Fibroblast of skin of left quadriceps (primary cell): ENCODE data around the gene COBLL1.
"Not testable (repeated sequence)": the region's sequence is repeated elsewhere in the genome, so short reads cannot be mapped to it uniquely, and the experiment has no call there.

Source experiments
- DNase-seq, 2 experiments: peaks; one replicate each; pipeline ENCODE4 v3.0.0-alpha.2; 2013; ENCODE audit warnings: low read depth in 2 of 2

COBLL1 gene, protein sequence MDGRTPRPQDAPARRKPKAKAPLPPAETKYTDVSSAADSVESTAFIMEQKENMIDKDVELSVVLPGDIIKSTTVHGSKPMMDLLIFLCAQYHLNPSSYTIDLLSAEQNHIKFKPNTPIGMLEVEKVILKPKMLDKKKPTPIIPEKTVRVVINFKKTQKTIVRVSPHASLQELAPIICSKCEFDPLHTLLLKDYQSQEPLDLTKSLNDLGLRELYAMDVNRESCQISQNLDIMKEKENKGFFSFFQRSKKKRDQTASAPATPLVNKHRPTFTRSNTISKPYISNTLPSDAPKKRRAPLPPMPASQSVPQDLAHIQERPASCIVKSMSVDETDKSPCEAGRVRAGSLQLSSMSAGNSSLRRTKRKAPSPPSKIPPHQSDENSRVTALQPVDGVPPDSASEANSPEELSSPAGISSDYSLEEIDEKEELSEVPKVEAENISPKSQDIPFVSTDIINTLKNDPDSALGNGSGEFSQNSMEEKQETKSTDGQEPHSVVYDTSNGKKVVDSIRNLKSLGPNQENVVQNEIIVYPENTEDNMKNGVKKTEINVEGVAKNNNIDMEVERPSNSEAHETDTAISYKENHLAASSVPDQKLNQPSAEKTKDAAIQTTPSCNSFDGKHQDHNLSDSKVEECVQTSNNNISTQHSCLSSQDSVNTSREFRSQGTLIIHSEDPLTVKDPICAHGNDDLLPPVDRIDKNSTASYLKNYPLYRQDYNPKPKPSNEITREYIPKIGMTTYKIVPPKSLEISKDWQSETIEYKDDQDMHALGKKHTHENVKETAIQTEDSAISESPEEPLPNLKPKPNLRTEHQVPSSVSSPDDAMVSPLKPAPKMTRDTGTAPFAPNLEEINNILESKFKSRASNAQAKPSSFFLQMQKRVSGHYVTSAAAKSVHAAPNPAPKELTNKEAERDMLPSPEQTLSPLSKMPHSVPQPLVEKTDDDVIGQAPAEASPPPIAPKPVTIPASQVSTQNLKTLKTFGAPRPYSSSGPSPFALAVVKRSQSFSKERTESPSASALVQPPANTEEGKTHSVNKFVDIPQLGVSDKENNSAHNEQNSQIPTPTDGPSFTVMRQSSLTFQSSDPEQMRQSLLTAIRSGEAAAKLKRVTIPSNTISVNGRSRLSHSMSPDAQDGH

DNA sequence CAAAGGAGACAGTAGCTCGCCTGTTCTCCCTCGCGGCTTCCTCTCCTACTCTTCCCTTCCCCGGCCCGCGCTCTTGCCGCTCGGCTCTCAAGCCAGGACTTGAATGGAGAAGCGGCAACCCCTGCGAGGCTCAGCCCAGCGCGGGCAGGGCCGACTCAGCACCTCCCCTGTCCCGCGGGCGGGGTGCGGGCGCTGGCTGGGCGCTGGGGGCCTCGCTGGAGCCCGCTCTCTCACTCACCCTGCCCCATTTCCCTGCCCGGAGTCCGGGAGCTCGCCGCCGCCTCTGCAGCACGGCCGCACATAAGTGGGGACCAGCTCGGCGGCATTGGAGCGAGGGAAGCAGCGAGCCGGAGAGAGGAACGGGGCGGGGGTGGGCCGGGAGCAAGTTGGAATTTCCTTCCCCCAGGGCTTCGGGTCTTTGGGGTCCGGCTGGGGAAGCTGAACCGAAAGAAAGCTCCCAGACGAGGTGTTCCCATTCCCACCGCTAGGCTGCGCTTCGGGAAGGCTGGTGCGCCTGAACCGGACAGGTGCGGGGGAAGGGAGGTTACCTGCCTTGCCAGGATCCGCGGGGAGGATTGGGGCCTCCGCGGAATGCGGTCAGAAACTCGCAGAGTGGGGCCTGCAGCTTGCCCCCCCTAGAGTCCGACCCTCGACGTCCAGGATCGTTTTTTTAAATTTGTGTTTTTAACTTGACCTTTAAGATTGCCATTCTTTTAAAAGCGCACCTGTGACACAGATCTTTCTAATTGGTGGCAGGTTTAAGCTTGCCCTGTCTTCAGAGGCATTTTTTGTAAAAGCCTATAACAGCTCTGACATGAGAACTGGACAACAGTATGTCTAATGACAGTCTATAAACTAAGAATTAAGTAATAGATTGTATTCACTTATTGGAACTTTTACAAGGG is at the start of gene COBLL1:
Gene COBLL1, minus strand, starts transcription at position 105 of the 905 bp plus-strand sequence. CDS start 627 bp downstream, outside the sequence.
- peak; percentile 35 to 37 for DNase-seq

DNA sequence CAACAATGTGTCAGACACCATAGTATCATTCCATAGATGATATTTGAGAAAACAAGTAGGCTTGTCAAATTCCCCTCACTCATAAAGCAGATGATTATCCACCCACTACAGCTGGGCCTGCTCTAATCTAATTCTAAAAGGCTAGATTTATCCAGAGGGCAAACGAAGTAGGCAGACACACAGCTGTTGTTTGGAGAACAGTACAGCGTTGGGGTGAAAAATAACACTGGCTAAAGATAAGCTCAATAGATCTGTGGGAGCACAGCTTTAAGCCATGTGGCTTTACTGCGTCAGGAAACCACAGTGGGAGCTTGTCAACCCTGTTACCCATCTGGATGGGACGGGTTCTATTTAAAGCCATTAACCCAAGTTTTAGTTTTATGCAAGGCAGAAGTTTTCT is 48.9 kb upstream of the COBLL1 start:
- no peak for DNase-seq

DNA sequence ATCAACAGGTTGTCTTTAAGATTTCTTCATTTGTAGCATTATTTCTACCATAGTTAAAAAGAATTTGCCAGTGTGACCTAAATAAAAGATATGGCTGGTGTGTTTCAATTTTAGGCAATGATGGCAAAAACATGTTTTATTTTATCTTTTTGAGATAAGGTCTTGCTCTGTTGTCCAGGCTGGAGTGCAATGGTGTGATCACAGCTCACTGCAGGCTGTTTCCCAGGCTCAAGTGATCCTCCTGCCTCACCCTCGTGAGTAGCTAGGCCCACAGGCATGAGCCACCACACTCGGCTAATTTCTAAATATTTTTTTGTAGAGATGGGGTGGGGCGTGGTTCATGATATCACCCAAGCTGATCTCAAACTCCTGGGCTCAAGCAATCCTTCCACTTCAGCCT is 47.0 kb upstream of the COBLL1 start:
- DNase-seq, result no peak

DNA sequence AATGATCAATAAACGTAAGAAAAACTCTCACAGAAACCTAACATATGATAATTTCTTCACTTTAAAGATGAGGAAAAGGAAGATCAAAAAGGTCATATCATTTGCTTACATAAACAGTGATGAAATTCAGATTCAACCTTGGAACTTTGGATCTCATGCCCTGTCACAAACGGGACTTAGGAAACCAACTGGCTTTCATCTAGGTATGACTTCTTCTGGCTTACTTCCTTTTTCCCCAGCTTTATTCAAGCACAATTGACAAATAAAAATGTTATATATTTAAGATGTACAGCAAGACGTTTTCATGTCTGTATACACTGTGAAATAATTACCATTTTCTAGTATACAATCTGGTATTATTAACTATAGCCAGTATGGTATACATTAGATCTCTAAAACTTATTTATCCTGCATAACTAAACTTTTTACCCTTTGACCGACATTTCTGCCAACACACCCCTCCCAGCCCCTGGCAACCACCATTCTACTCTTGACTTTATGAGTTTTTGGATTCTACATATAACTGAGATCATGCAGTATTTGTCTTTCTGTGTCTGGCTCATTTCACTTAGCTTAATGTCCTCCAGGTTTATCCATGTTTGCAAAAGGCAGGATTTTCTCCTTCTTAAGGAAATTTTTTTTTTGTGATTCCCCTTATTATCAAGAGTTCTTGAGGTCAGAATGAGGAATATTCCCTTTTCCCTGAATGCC is 46.0 kb upstream of the COBLL1 start:
- DNase-seq, result no peak

DNA sequence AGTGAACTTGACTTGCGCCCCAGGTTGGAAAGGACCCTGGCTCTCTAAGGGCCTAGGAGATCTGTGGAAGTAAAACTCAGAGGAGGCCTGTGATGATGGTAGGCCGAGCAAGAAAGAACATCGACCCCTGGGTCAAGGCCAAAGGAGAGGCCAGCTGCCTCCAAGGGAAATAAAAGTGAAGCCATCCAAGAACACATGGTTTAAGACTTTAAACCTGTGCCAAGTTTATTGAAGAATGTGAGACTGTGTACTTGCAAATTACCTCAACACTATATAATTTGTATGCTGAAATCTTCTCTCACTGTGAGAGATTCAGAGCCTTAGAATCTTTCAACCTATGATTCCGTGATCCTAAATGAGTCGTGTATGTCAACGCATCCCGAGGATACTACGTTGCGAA is 40.7 kb upstream of the COBLL1 start:
- DNase-seq, result no peak

DNA sequence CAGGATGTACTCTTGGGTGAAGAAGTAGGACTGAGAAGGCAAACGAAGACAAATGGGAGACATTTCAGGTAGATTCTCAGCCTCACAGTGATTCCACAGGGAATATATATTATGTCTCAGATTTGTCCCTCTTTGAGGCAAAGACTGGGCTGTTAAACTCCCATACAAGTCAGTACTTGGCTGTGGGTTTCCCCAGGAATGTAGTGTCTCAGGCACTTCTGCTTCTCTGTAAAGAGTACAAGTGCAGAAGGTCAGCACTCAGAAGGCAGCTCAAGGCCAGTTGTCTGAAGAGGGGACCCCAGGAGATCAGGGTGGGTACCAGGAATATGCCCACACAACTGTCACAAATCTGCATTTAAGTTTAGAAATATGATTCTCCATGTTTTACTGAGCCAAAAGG is 39.9 kb upstream of the COBLL1 start:
- DNase-seq, result no peak

DNA sequence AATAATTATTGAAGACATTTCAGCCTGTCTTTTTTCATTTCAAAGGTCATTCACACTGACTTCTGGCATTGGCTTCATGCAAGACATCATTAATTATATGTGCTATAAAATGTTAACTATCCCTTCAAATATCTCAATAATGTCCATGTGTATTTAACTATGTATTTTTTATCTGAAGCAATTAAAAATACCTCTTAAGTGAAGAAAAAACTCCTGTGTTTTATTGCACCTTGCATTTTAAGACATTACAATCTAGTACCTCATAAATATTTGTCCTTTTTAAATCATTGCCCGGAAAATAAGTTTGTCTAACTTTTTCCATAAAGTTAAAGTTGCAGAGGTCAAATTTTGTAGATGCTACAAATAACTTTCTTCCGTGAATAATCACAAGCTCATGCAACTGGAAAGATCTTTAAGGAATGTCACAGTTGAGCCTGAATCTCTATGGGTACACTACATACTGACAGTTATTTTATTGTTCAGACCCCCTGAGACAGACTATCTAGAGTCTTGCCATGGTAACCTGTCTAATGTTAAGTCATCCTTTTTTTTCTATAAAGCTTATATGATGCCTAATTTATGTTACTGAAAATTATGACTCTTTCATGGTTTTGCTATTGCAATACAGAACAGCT is 38.4 kb upstream of the COBLL1 start:
- no peak for DNase-seq

DNA sequence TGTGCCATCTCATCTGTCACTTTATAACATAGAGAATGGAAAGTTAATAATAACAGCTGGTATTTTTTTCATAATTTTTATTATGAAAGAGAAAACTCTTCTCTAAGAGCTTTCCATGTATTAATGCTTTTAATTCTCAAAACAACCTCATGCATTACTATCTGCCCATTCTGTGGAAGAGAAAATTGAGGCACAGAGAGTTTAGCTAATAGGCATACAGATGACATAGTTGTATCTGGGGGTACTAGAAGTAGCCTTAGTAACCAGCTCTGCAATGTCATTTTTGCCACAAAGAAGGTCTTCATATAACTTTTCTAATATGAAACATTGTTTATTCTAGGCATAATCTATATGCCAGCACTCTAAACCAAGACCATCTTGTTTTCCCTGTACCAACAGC is 36.3 kb upstream of the COBLL1 start:
- DNase-seq, result no peak

DNA sequence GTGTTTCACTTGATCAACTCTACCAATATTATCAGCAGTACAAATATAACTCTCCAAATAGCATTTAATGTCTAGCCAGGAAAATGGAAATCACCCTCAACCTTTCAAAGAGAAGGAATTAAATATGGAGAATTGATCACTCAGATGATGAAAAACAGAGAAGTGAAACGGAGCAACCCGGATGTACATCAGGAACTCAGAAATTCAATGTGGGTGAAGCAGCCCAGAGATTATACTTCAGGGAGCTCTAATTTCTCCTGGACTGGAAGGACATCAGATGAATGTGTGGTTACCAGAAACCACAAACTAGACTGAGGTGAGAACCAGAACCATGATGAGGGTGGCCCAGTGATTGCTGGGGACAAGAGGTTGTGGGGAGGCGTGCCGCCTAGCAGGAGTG is 35.5 kb upstream of the COBLL1 start:
- DNase-seq, result no peak

DNA sequence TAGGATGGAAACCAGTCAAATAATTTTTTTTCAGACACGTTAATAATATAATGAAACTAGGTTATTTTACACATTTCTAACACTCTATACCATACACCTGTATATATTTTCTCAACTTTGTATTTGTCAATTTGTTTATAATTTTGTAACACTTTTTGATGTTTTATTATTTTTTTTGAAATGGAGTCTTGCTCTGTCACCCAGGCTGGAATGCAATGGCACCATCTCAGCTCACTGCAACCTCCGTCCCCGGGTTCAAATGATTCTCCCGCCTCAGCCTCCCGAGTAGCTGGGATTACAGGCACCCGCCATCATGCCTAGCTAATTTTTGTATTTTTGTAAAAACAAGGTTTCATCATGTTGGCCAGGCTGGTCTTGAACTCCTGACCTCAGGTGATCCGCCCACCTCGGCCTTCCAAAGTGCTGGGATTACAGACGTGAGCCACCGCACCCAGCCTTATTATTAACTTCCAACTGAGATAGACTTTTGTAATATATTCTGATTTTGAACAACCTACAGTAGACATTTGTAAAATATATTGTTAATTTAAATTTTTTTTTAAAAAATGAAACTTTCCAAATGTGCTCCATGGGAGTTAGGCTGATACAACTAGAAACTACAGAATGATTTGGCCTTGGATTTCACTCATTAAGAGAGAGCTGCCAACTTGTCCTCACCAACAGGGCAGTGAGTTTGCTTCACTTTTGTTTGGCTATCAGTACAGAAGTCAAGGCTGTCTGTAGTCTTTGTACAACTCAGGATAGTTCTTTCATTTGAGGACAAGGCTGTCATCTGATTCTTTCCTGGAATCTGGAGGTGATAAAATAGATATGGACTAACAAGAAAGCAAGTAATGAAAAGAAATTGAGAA is 33.9 kb upstream of the COBLL1 start:
- no peak for DNase-seq

DNA sequence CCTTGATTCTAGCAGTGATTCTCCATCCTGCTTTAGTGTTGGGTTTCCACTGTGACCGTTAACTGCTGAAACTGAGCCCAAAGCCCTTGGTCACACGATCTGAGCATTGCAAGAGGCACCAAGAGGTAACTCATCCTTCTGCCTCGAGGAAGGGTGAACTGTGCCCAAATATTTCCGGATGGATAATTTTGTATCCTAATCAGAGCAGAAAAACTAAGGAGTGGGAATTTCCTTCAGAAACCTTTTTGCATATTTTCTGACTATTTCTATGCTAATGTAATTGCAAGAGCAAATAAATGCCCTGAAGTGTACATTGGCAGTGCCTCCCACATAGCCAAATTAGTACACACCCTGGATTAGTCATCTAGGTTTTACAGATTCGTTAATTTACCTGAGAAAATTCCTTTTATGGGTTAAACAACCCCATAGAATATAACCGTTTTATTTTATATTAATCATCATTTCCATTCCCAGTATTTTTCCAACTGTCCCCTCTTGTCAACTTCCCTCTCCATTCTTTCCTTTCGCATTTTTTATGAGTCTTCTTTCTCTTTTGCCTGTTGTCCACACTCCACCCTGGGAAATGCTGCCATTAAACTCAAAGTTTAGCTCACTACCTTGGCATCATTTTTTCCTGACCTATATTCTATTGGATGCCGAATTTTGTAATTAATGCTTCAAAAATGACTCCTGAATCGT is 31.7 kb upstream of the COBLL1 start:
- DNase-seq, result no peak

DNA sequence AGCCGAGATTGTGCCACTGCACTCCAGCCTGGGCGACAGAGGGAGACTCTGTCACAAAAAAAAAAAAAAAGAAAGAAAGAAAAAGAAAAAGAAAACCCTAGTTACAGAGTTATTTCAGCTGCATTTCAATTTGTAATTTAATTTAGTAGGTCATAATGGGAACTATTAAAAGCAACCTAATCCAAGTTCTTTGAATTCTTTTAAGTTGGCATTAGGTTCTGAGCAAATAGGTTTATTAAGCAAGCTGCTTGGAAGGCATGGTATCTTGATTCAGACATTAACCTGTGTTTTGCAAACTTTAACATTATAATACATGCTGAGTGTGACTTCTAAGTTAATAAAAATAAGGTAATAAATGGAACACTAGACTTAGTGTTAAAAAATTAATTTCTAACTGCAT is 29.8 kb upstream of the COBLL1 start:
- no peak for DNase-seq

DNA sequence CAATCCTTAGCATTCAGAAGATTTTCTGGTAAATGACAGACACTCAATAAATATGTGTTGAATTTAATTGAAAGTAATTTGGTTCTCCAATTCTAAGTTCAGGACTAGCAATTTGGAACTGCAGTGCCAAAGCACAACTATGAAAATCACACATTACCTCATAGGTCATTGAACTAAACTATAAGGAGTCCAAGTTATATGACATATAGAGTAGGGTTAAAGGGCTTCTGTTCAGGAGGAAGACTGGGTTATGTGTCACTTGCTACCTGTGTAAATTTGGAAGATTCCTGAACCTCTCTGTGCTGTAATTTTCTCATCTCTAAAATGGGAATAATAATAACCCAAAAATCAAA is 27.8 kb upstream of the COBLL1 start:
- DNase-seq, result no peak

DNA sequence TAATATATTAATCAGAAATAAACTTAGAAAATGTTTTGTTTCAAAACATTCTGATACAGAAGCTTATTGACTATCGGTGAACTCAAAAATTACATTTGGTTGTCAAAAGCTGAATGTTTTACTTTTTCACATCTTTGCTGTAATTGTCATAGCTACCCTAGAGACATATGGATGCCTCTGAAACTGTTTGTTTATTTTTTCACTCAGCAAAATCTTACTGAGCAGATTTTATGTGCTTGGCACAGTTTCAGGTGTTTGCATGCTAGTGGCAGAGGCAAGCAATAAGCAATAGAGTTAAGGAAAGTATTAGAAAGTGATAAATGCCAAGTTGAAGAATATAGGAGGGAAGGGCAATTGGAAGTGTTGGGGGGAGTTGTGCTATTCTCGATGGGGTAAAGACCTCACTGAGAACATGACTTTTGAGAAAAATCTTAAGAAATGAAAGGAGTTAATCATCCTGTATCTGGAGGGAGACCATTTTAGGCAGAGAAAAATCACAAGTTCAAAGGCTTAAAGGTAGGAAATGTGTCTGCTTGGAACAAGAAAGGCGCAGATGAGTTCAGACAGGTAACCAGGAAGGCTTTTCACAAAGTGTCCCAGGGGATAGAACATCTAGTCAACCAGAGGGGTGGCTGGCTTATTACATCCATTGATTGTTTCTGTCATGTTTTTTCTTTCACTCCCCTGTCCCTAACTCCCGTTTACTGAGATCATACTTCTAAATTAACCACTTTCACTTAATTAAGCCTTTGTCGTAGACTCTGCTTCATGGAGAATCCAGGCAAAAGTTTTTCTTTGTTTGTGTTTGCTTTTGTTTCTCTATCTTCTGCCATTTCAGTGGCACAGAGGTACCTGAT is 27.2 kb upstream of the COBLL1 start:
- DNase-seq, result peak; percentile 23 to 28

DNA sequence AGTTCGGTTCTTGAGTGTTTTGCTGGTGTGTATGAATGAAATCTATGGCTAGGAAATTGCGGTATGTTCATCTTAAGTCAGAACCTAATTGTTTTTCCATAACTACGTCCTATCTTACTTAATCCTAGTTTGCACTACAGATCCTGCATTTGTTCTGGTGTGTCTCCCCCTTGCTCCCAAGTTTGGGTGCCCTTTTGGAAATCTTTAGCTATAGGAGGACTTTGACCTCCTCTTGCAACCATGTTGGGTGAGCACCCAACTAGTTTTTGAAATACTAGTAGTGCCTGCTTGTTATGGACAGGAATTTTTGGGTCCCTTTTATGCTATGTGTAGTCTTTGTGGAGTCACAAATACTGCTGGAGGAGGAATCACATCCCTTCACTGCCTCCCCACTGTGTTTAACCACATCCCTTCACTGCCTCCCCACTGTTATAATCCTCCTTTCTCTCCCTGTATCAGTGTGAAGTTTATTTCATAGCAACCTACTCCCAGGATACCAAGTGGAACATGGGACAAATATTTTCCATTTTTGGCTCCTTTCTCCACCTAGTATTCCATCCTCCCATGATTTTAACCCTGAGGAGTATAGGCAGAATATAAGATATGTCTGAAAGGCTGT is 26.3 kb upstream of the COBLL1 start:
- DNase-seq, result no peak

DNA sequence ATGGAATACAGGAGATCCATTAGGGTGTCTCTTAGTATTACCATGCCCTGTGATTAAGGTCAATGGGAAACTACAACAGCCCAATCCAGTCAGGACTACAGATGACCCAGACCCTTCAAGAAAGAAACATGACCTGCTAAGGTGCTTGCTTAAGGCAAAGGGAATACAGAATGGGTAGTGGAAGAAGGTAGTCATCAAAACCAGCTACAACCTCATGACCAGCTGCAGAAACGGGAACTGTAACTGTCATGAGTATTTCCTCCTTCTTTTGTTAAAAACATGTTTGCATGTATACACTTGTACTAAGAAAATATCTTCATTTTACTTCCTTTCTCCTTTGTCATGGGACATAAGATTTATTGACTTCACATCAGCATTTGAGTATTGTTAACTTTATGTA is 24.8 kb upstream of the COBLL1 start:
- not testable (repeated sequence) for DNase-seq

DNA sequence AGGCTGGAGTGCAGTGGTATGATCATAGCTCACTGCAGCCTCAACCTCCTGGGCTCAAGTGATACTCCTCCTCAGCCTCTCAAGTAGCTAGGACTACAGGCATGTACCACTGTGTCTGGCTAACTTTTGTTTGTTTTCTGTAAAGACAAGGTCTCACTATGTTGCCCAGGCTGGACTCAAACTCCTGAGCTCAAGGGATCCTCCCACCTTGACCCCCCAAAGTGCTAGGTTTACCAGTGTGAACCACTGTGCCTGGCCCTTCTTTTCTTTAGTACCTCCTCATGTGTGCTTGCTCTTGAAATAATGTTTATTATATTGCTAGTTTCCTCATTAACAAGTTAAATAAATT is 19.0 kb upstream of the COBLL1 start:
- DNase-seq, result no peak
